HG02973 (cell line): Measurements from ENCODE around the gene MPEG1.

Source experiments
- ATAC-seq: cut with Tn5 transposase; IDR thresholded peaks from one replicate; pipeline ENCODE4 v1.9.1; 2021; ENCODE audit warnings: moderate library complexity; ENCODE audit not compliant: unreplicated experiment

Gene MPEG1

GRCh38 chr11:59212744-59213631, at the start of gene MPEG1:
Gene MPEG1 (minus strand): TSS chr11:59212927. CDS start chr11:59212865, 62 bp downstream.
- no peak for ATAC-seq

GRCh38 chr11:59262177-59262818, 49.6 kb upstream of the MPEG1 start:
- ATAC-seq: no peak

- ATAC-seq: no peak
Observed at GRCh38 chr11:59261150-59261549, 48.4 kb upstream of the MPEG1 start.

- ATAC-seq: no peak
Observed at GRCh38 chr11:59259867-59260475, 47.2 kb upstream of the MPEG1 start.

- ATAC-seq: no peak
Observed at GRCh38 chr11:59259047-59259446, 46.3 kb upstream of the MPEG1 start.

- ATAC-seq: no peak
Observed at GRCh38 chr11:59255281-59255680, 42.6 kb upstream of the MPEG1 start.

GRCh38 chr11:59254286-59254685, 41.6 kb upstream of the MPEG1 start:
- ATAC-seq: no peak

GRCh38 chr11:59253001-59253400, 40.3 kb upstream of the MPEG1 start:
- ATAC-seq: no peak

- ATAC-seq: no peak
Observed at GRCh38 chr11:59249535-59249934, 36.8 kb upstream of the MPEG1 start.

- ATAC-seq: no peak
Observed at GRCh38 chr11:59247531-59248227, 35.0 kb upstream of the MPEG1 start.

GRCh38 chr11:59243633-59244032, 30.9 kb upstream of the MPEG1 start:
- no peak for ATAC-seq

- no peak for ATAC-seq
Observed at GRCh38 chr11:59240322-59240721, 27.6 kb upstream of the MPEG1 start.

- no peak for ATAC-seq
Observed at GRCh38 chr11:59226396-59226795, 13.7 kb upstream of the MPEG1 start.

GRCh38 chr11:59225017-59225416, 12.3 kb upstream of the MPEG1 start:
- ATAC-seq: peak; percentile 39

- peak; percentile 52 for ATAC-seq
Observed at GRCh38 chr11:59224351-59224928, 11.7 kb upstream of the MPEG1 start.

GRCh38 chr11:59223611-59224010, 10.9 kb upstream of the MPEG1 start:
- no peak for ATAC-seq

- ATAC-seq: no peak
Observed at GRCh38 chr11:59223177-59223576, 10.4 kb upstream of the MPEG1 start.

GRCh38 chr11:59222464-59223060, 9.8 kb upstream of the MPEG1 start:
- ATAC-seq: no peak

GRCh38 chr11:59221441-59221840, 8.7 kb upstream of the MPEG1 start:
- no peak for ATAC-seq

- ATAC-seq: no peak
Observed at GRCh38 chr11:59219836-59220235, 7.1 kb upstream of the MPEG1 start.
